Measurements from ENCODE around the gene ZNF784. TPM values are rescaled to one million over a fixed set of nuclear protein-coding genes. Genes with fewer than 3 reads are reported as not detected.

ZNF784 gene
- total RNA-seq, 1 experiment from 2014 or later = 9.9 TPM

GRCh38 chr19:55613930-55614710 is 10.2 kb downstream of the ZNF784 start:
- CTCF ChIA-PET = interaction anchor here (1.2 to 2.3 kb wide), 2 partner anchors 8 to 9 kb away, joined by 4 to 5 read pairs; partner anchors contain the start of gene ZNF865
- POLR2A ChIA-PET = interaction anchor here (1.0 kb wide), 1 partner anchor 10 kb away, joined by 4 read pairs; no protein-coding TSS in a partner anchor
- Mint-ChIP-seq H3K27me3 (ENCODE audit: low read depth) (no peaks in the 10 kb centered on the region; the same call in 1 of the 2 replicates), H3K9me3 (no peaks in the 10 kb centered on the region), H3K4me1 (0 out of 2 replicates have a peak, but pooled peaks cover 3% of the 10 kb centered on the region), H3K36me3 (peaks cover 18% of the 10 kb centered on the region), H3K4me3 (no peak overlapping the region), H3K27ac (no peak overlapping the region)
- no peak for DNase-seq (ENCODE audit: low spot score)
- TF ChIP-seq AFF4 (CRISPR knock-in tag; IDR thresholded peaks at IDR 0.05; ENCODE audit: borderline replicate concordance) = no peak
- TF ChIP-seq CDX4 (CRISPR knock-in tag; IDR thresholded peaks at IDR 0.05; ENCODE audit: borderline replicate concordance) = no peak
- ATAC-seq = no peak

GRCh38 chr19:55613396-55613795 is 11.0 kb downstream of the ZNF784 start:
- POLR2A ChIA-PET = interaction anchor here (1.0 kb wide), 1 partner anchor 9 kb away, joined by 4 read pairs; no protein-coding TSS in a partner anchor
- H3K36me3 Mint-ChIP-seq = peaks cover 21% of the 10 kb centered on the region
- no peaks in the 10 kb centered on the region for H3K9me3 Mint-ChIP-seq
- DNase-seq (ENCODE audit: low spot score) = no peak
- CTCF ChIA-PET = interaction anchor here (1.2 kb wide), 1 partner anchor 9 kb away, joined by 4 read pairs; the partner anchor contains the start of gene ZNF865
- H3K27ac Mint-ChIP-seq = no peak overlapping the region
- ATAC-seq = no peak
- H3K4me3 Mint-ChIP-seq = no peak overlapping the region
- 0 out of 2 replicates have a peak, but pooled peaks cover 3% of the 10 kb centered on the region for H3K4me1 Mint-ChIP-seq
- no peaks in the 10 kb centered on the region; the same call in 1 of the 2 replicates for H3K27me3 Mint-ChIP-seq (ENCODE audit: low read depth)
- no peak for TF ChIP-seq ELF4 (CRISPR knock-in tag; IDR thresholded peaks at IDR 0.05; ENCODE audit: low read depth)

- H3K4me1 Mint-ChIP-seq = peaks cover under 1% of the 10 kb centered on the region
- POLR2A ChIA-PET = no interaction called here
- no peak overlapping the region for H3K27ac Mint-ChIP-seq
- H3K4me3 Mint-ChIP-seq = no peak overlapping the region
- H3K9me3 Mint-ChIP-seq = no peaks in the 10 kb centered on the region
- H3K27me3 Mint-ChIP-seq (ENCODE audit: low read depth) = no peaks in the 10 kb centered on the region; the same call in 1 of the 2 replicates
- H3K36me3 Mint-ChIP-seq = peaks cover 21% of the 10 kb centered on the region
- ATAC-seq (no peak), DNase-seq (ENCODE audit: low spot score) (no peak)
- CTCF ChIA-PET = no interaction called here
- no peak for TF ChIP-seq MXD4 (CRISPR knock-in tag; IDR thresholded peaks at IDR 0.05; ENCODE audit: borderline replicate concordance)
- TF ChIP-seq CREB1 (CRISPR knock-in tag; IDR thresholded peaks at IDR 0.05) = no peak
- no peak for TF ChIP-seq ZNF232 (CRISPR knock-in tag; IDR thresholded peaks at IDR 0.05)
- no peak for TF ChIP-seq ATF3 (CRISPR knock-in tag; conservative IDR thresholded peaks at IDR 0.05)
- no peak for TF ChIP-seq OVOL2 (CRISPR knock-in tag; IDR thresholded peaks at IDR 0.05; ENCODE audit: borderline replicate concordance)
- TF ChIP-seq TCF7 (CRISPR knock-in tag; IDR thresholded peaks at IDR 0.05; ENCODE audit: low read depth) = no peak
- TF ChIP-seq STAT6 (CRISPR knock-in tag; conservative IDR thresholded peaks at IDR 0.05; ENCODE audit: low read depth) = no peak
- TF ChIP-seq SMAD3 (CRISPR knock-in tag; IDR thresholded peaks at IDR 0.05; ENCODE audit: borderline replicate concordance) = no peak
- no peak for TF ChIP-seq ZMAT4 (CRISPR knock-in tag; IDR thresholded peaks at IDR 0.05)
- no peak for TF ChIP-seq IRF2 (CRISPR knock-in tag; IDR thresholded peaks at IDR 0.05; ENCODE audit: borderline replicate concordance, low read depth)
- no peak for TF ChIP-seq ZNF219 (CRISPR knock-in tag; IDR thresholded peaks at IDR 0.05; ENCODE audit: borderline replicate concordance)
- no peak for TF ChIP-seq CBFB (CRISPR knock-in tag; IDR thresholded peaks at IDR 0.05; ENCODE audit: low read depth)
- no peak for TF ChIP-seq ZNF281 (CRISPR knock-in tag; IDR thresholded peaks at IDR 0.05)
- TF ChIP-seq ZNF423 (CRISPR knock-in tag; IDR thresholded peaks at IDR 0.05) = no peak
These were observed 12.3 kb downstream of the ZNF784 start for GRCh38 chr19:55611983-55612645.
